VCaP (cell line): ENCODE data around the gene IFT172.
"Not testable (repeated sequence)": the region's sequence is repeated elsewhere in the genome, so short reads cannot be mapped to it uniquely, and the experiment has no call there.

Experiments
- H3K27ac ChIP-seq: fragments of 450-650 bp; 2 replicates; pipeline ENCODE4 v1.5.1; 2017
- TF ChIP-seq, protein P1 (sequence below): fragments of 450-650 bp; conservative IDR thresholded peaks from 2 replicates; pipeline ENCODE4 v1.5.1; 2017; ENCODE audit warnings: mild to moderate bottlenecking, moderate library complexity

The IFT172 gene, protein sequence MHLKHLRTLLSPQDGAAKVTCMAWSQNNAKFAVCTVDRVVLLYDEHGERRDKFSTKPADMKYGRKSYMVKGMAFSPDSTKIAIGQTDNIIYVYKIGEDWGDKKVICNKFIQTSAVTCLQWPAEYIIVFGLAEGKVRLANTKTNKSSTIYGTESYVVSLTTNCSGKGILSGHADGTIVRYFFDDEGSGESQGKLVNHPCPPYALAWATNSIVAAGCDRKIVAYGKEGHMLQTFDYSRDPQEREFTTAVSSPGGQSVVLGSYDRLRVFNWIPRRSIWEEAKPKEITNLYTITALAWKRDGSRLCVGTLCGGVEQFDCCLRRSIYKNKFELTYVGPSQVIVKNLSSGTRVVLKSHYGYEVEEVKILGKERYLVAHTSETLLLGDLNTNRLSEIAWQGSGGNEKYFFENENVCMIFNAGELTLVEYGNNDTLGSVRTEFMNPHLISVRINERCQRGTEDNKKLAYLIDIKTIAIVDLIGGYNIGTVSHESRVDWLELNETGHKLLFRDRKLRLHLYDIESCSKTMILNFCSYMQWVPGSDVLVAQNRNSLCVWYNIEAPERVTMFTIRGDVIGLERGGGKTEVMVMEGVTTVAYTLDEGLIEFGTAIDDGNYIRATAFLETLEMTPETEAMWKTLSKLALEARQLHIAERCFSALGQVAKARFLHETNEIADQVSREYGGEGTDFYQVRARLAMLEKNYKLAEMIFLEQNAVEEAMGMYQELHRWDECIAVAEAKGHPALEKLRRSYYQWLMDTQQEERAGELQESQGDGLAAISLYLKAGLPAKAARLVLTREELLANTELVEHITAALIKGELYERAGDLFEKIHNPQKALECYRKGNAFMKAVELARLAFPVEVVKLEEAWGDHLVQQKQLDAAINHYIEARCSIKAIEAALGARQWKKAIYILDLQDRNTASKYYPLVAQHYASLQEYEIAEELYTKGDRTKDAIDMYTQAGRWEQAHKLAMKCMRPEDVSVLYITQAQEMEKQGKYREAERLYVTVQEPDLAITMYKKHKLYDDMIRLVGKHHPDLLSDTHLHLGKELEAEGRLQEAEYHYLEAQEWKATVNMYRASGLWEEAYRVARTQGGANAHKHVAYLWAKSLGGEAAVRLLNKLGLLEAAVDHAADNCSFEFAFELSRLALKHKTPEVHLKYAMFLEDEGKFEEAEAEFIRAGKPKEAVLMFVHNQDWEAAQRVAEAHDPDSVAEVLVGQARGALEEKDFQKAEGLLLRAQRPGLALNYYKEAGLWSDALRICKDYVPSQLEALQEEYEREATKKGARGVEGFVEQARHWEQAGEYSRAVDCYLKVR (N-terminal part only)

GRCh38 chr2:27489498-27490397, at the start of gene IFT172:
TSS of gene IFT172 (minus strand) at chr2:27489743. CDS start at chr2:27489653, 90 bp downstream.
- TF ChIP-seq, protein P1, sequence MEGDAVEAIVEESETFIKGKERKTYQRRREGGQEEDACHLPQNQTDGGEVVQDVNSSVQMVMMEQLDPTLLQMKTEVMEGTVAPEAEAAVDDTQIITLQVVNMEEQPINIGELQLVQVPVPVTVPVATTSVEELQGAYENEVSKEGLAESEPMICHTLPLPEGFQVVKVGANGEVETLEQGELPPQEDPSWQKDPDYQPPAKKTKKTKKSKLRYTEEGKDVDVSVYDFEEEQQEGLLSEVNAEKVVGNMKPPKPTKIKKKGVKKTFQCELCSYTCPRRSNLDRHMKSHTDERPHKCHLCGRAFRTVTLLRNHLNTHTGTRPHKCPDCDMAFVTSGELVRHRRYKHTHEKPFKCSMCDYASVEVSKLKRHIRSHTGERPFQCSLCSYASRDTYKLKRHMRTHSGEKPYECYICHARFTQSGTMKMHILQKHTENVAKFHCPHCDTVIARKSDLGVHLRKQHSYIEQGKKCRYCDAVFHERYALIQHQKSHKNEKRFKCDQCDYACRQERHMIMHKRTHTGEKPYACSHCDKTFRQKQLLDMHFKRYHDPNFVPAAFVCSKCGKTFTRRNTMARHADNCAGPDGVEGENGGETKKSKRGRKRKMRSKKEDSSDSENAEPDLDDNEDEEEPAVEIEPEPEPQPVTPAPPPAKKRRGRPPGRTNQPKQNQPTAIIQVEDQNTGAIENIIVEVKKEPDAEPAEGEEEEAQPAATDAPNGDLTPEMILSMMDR, result no peak
- H3K27ac ChIP-seq, result peak within 1 kb of the TSS; percentile 71

GRCh38 chr2:27538839-27539450, 49.4 kb upstream of the IFT172 start:
- H3K27ac ChIP-seq, result not testable (repeated sequence)

- TF ChIP-seq, protein P1, result no peak
- no peak overlapping the region for H3K27ac ChIP-seq
Measured at GRCh38 chr2:27537287-27537686, 47.7 kb upstream of the IFT172 start.

DNA sequence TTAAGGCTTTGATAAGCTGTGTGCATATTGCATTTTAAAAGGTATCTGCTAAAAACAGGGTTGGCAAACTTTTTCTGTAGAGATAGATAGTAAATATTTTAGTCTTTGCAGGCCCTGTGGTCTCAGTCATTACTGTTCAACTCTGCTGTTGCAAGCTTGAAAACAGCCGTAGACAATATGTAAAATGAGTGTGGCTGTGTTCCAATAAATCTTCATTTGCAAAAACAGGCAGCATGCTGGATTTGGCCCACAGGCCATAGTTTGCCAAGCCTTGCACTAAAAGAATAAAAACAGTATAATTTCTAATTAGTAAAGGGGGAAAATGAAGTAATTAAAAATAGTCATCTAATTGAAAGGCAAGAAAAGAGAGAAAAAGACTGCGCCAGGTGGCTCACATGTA, 42.4 kb upstream of the IFT172 start:
- H3K27ac ChIP-seq, result no peak overlapping the region
- TF ChIP-seq, protein P1, result no peak

GRCh38 chr2:27527182-27527581, 37.6 kb upstream of the IFT172 start:
- TF ChIP-seq, protein P1, result no peak
- H3K27ac ChIP-seq, result no peak overlapping the region

DNA sequence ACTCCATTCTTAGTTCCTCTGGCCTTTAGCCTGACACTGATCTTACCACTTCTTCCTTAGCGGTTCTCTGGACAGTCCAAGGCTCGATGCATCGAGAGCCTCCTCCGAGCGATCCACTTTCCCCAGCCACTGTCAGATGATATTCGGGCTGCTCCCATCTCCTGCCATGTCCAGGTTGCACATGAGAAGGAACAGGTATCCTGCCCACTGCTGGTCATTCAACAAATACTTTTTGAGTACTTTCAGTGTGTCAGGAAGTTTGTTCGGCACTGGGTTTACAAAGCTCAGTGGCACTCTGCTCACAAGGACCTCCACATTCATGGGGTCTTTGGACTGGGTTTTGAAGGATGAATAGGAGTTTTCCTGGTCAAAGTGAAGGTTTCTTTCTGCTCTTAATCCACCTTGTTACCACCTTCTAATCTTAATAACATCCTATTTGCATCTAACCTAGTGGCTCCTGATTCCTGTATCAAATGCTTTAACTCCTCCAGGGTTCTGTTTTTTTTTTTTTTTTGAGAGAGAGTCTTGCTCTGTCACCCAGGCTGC, 32.9 kb upstream of the IFT172 start:
- TF ChIP-seq, protein P1, result peak; percentile 11; the same call in 1 of the 2 replicates
- H3K27ac ChIP-seq, result no peak overlapping the region
